ENCODE results near the gene LRRC8C.

The LRRC8C gene

GRCh38 chr1:89706700-89707012, 73.7 kb downstream of the LRRC8C start:
- no peak for DNase-seq

GRCh38 chr1:89708751-89709375, 75.9 kb downstream of the LRRC8C start:
- no peak for DNase-seq

- DNase-seq, result no peak
These were observed 77.7 kb downstream of the LRRC8C start for GRCh38 chr1:89710498-89711139.

GRCh38 chr1:89711140-89711778, 78.3 kb downstream of the LRRC8C start:
- DNase-seq, result no peak

- DNase-seq, result no peak
These were observed 79.5 kb downstream of the LRRC8C start for GRCh38 chr1:89712420-89712819.

- no peak for DNase-seq
These were observed 82.8 kb downstream of the LRRC8C start for GRCh38 chr1:89715677-89716076.

- peak; percentile 38 for DNase-seq
These were observed 86.8 kb downstream of the LRRC8C start for GRCh38 chr1:89719502-89720306.

GRCh38 chr1:89720839-89721238, 87.9 kb downstream of the LRRC8C start:
- DNase-seq, result no peak

- peak; percentile 67 for DNase-seq
These were observed 88.4 kb downstream of the LRRC8C start for GRCh38 chr1:89721351-89721750.

GRCh38 chr1:89723144-89723543, 90.2 kb downstream of the LRRC8C start:
- DNase-seq, result no peak

- peak; percentile 36 for DNase-seq
These were observed 90.9 kb downstream of the LRRC8C start for GRCh38 chr1:89723863-89724262.

- DNase-seq, result peak; percentile 64
These were observed 91.6 kb downstream of the LRRC8C start for GRCh38 chr1:89724369-89725010.

GRCh38 chr1:89725011-89725370, 92.1 kb downstream of the LRRC8C start:
- DNase-seq, result peak; percentile 78

- no peak for DNase-seq
These were observed 92.7 kb downstream of the LRRC8C start for GRCh38 chr1:89725631-89726030.

- no peak for DNase-seq
These were observed 94.8 kb downstream of the LRRC8C start for GRCh38 chr1:89727517-89728312.

GRCh38 chr1:89728381-89728780, 95.5 kb downstream of the LRRC8C start:
- DNase-seq, result no peak

- no peak for DNase-seq
These were observed 99.3 kb downstream of the LRRC8C start for GRCh38 chr1:89732206-89732605.

- no peak for DNase-seq
These were observed 99.8 kb downstream of the LRRC8C start for GRCh38 chr1:89732643-89733222.

- DNase-seq, result no peak
These were observed 100.8 kb downstream of the LRRC8C start for GRCh38 chr1:89733748-89734147.

- no peak for DNase-seq
These were observed 101.5 kb downstream of the LRRC8C start for GRCh38 chr1:89734442-89734841.

GRCh38 chr1:89735479-89735878, 102.6 kb downstream of the LRRC8C start:
- DNase-seq, result no peak
